Activated CD4-positive, alpha-beta T cell treated with anti-CD3 and anti-CD28 coated beads for 48 hours (primary cell): Measurements from ENCODE around the gene CXCL3.

Experiments used
- DNase-seq: peaks from one replicate; pipeline ENCODE4 v3.0.0-alpha.2; 2020

CXCL3 gene

DNA sequence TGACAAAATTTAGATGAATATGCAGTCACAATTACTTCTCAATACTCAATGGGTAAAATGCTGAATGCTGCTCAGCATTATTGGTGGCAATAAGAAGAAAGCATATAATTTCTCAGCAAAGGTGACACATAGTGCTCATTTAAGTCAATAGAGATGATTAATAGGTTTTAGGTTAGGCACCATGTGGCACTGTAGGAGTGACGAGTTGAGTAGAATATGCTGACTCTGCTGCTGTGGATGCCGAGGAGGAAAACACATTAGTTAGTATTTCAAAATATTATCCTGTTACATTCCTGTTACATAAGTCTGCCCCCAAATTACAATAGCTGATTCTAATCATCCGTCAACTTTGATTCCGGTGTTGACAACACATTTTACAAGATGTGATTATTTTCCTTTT is 26.4 kb downstream of the CXCL3 start:
- no peak for DNase-seq

DNA sequence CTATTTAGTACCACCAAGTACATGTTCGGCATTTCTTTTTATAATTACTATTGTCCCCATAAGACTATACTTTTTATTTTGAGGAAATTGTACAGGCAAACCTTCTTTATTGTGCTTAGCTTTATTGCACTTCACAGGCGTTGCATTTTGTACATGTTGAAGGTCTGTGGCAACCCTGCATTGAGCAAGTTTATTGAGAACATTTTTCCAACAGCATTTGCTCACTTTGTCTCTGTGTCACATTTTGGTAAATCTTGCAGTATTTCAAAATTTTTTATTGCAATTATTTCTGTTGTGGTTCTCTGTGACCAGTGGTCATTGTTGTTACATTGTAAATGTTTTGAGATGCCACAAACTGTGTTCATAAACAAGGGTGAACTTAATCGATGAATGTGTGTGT is 29.2 kb downstream of the CXCL3 start:
- DNase-seq = no peak

DNA sequence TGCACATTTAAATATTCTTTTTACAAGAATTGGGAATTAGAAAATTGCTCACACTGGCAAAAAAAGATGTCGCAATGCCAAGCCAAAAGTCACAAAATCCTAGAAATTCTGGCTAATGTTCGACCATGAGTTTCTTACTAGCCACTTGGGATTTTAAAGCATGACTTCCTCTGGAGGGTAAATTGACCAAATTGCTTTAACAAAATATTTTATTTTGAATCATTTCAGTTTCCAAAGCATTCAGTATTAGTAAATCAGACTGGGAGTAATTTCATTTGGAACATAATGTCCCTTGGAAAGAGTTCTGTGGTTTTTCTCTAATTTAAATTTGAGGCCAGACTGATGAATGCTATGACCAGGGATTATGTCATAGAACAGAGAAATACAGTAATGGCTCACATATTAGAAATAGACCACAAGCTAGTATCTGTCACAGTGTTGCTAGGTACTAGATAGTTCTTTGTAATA is 32.4 kb downstream of the CXCL3 start:
- no peak for DNase-seq

DNA sequence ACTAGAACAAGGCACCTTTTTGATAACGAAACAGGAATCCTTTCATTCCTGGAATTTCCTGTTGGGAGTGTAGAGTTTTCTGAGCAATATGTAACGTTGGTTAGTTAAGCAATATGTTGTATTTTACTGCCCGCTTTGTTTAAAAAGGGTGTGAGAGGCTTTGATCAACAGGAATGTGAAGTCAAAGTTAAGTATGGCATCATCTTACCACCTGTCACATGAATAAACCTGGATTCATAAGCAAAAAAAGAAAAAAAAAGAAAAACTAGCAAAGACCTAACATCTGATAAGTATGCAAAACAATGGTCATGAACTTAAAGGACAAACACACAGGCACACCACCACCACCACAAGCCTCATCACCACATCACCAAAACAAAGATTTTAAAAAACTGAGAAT is 33.0 kb downstream of the CXCL3 start:
- no peak for DNase-seq

DNA sequence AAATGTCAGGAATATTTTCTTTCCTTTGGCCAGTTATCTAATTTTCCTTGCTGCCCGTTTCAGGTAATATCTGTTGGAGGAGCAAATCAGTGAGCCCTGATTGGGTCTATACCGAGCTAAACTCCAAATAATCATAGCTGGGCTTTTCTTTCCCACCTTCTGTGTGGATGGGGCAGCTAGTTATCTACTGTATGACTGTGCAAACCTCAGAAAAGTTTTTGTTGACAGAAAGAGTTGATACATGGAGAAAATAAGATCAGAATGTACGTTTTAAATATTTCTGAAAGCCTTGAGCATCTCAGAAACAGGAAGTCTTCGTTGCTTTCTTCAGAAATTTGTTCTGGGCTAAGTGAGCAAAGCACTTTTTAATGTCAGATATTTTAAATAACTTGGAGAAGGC is 33.8 kb downstream of the CXCL3 start:
- no peak for DNase-seq

DNA sequence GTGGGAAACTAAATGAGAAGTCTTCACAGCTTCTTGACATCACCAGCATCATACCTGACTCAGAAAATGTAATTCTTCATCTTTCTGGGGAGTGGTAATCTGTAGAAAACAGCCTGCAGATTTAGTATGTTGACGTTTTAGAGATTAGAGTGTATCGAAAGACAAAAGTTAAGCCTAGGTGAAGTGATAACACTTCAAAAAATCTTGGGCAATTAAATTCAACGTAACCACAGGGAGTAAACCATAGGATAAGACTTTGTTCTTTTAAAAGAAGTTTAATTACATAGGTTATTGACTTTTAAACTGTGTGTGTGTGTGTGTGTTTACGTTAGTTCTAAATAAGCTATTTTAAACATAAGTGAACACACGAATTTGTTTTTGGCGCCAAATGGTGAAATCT is 38.2 kb downstream of the CXCL3 start:
- DNase-seq = no peak

DNA sequence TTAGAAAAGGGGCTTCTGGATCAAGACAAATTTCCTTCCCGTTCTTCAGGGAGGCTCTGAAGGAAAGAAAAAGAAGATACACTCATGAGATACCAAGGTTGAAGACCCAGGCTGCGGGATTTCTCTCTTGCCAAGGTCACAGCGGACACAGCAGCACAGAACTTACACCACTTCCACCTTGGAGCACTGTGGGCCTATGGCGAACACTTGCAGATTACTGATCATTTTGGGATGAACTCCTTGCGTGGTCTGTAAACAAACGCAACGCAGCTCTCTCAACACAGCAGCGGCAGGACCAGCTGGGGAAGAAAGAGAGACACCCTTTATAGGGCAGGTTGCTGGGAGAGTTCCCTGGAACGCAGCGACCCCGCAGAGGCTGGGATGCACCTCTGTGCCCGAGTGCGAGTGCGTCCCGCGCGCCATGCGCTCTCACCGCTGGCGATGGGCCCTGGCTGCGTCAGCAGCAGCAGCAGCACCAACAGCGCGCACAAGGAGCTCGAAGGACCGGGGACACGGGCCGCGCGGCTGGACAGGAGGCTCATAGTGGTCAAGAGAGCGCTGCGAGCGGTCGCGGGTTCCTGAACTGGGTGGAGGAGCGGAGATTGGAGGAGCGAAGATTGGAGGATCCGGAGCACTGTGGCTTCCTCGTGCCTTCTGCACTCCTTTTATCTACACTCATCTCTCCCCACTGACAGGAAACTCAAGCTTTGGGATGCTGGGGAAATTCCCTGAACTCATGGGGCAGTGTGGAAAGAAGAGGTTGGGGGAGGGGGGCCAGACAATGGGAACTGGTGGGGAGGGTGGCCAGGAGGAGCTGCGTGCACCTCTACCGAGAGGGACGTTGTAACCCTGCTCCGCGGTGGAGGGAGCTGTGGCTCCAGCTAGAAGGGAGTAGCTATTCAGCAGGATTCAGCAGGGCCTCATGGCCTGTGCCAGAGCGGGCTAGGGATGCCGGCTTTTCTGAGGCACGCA is 40.2 kb downstream of the CXCL3 start, which contains the start of gene CXCL5:
Gene CXCL5 (minus strand): TSS at position 638 of the 972 bp plus-strand sequence. CDS start 96 bp downstream, at position 542.
- DNase-seq = no peak

DNA sequence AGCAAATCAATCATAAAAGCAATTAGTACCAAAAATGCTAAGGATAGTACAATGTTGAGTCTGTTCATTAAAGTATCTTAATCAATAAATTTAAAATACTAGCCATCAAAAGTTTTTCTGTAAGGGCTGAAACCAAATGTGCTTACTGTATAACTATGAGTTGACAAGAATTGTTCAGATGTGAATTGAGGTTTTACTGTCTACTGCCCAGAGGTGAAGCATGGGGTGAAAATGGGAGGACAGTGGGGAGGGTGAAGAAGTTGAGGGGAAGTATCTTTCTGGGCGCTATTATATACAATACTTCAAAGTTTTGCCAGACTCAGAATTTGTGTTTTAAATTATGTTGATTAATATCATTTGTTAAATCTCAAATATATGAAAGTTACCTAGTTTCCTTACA is 46.4 kb downstream of the CXCL3 start:
- DNase-seq = no peak

DNA sequence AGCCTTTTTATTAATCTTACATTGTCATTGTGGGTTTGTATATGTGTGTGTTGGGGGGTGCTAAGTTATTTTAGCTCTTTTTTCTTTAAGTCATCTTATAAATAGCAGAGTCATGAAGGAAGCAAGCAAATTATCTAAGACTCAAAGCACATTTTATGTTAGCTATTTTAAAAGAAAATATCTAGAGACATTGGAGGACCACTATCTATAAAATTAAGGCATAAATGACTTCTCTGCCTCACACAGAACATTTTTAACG is 46.8 kb downstream of the CXCL3 start:
- DNase-seq = no peak

DNA sequence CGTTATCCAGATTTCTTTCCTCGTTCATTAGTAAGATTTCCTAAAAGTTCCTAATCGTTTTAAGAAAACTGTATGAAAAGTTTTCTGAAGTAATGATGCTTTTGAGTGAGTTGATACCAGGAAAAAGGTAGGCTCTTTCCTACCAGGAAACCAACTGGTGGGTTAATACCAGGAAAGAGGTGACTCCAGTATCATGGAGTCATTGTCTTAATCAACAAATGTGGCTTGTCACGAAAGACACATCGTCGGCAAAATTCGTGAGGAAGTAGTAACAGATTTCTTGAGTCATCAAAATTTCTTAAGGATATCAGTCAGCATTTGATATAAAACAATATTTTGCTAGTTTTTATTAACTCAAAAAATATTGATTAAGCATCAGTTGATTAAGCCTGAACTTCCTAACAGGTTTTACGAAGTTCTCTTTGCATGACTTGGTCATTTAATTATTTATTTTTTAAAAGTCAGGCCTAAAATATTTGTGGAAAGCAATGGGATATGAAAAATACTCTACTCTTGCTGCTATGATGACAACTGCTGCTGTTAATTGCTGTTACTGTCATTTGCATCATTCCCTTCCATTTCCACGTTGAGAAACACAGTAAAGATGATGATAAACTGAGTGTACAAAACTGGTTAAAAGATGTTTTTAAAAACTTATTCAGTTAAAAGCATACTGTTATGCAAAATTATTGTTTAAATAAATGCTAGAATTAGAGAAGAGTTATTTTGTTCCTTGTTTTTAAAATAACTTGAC is 47.3 kb downstream of the CXCL3 start:
- no peak for DNase-seq

DNA sequence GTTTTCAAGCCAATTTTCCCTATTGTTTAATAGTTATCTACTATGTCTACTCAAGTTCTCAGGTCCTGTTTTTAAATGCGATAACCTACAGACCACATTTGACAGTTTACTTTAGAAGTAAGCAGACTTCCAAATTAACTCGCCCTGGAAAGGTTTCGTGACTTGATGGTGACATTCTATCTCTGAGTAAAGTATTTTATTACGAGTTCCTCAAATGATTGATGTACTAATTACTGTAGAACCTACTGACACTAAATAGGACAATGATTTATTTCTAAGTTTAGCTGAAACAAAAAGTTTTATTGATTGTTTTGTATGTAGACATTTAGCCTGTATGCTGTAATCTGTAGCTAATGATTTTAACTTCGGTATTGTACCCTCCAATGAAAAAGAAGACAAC is 48.6 kb downstream of the CXCL3 start:
- no peak for DNase-seq

DNA sequence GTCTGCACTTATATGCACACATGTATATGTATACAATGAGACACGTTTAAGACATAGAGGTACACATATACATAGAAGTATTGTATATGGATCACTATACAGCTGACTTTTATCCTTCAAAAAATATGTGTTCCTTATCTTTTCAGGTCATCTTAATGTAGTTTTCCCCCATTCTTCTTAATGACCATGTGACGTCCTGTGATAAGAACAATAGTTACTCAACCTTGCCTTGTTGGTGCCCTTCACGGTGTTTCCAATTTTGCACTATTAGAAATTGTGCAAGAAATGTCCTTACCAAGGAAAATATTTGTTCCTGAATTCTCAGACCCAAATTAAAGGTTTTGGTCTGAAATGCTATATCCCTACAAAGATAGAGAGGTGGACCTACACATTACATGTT is 49.5 kb downstream of the CXCL3 start:
- no peak for DNase-seq

DNA sequence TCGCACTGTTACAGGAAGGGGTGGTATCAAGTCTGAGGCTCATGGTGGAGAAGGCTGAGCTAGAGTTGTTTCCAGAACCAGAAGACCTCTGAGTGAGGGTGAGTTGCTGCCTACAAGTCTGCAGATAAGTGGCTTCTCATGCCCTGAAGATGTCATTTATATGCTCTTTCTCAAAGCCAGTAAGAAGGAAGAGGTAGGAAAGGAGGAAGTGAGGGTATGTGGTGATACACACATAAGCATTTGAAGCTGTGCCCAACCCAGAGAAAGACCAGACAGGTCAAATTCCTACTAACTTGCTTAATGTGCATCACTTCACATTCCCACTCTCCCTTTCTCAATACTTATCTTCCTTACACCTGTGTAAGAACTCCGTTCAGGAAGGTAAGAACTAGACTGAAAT is 50.4 kb downstream of the CXCL3 start, which contains the start of gene PPBP:
Gene PPBP (minus strand): TSS at position 130 of the 400 bp plus-strand sequence. CDS start 87 bp downstream, at position 43.
- no peak for DNase-seq
